CD4-positive, alpha-beta T cell treated with Interleukin-4 for 1 hour (primary cell): ENCODE measurements around the gene LCLAT1.

Source experiments
- DNase-seq, 2 donors: peaks; one replicate each; pipeline ENCODE4 v3.0.0-alpha.2; 2020 to 2022

LCLAT1 gene

GRCh38 chr2:30424231-30424630 is 22.8 kb upstream of the LCLAT1 start:
- no peak for DNase-seq

DNA sequence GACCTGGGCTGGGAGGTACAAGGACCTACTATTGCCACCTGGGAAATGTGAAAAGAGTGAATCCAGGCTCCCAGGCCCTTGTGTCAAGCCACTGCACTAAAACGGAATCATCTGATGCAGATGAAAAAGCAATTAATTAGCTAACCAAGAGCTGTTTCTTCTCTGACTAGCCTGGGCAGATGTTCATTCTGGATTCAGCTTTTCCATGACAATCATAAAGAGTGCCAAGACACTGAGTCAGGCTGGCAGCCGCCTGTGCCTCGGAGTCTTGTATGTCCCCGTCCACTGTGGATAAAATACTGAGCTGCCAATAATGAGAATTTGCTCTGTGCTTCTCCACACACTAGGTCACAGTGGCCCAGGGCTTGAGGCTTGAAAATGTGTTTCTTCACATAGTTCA is 21.7 kb upstream of the LCLAT1 start:
- DNase-seq: no peak

DNA sequence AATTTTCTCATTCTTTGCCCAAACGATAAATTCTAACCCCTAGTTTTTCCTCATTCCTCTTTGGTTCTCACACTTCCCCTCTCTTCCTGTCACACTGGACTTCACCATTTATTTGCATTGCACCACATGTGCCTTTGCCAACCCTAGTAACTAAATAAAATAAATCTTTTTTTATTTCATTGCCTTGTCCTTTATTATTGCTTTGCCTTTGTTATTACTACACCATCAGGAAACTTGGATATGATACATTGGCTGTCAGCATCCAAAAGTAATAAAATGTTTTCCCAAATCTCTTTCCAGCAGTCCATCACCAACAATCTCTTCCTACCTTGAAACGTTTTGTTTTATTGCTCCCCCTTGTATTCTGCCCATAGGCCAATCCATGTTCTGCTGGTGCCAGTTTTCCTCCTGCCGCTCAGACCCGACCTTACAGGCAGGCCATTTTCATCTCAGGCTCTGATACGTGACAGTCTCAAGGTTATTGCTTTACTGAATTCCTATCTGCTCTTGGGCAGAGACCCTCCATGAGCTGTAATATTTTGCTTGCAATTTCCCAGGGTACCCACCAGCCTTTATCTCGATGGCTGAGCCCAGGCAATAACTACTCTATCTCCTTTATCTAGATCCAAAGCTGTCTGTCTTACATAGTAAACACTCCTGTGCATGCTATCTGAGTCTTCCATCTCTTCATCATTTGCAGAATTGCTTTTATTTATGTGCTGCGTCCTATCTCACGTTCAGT is 19.3 kb upstream of the LCLAT1 start:
- no peak for DNase-seq

GRCh38 chr2:30428348-30428662 is 18.7 kb upstream of the LCLAT1 start:
- no peak for DNase-seq

DNA sequence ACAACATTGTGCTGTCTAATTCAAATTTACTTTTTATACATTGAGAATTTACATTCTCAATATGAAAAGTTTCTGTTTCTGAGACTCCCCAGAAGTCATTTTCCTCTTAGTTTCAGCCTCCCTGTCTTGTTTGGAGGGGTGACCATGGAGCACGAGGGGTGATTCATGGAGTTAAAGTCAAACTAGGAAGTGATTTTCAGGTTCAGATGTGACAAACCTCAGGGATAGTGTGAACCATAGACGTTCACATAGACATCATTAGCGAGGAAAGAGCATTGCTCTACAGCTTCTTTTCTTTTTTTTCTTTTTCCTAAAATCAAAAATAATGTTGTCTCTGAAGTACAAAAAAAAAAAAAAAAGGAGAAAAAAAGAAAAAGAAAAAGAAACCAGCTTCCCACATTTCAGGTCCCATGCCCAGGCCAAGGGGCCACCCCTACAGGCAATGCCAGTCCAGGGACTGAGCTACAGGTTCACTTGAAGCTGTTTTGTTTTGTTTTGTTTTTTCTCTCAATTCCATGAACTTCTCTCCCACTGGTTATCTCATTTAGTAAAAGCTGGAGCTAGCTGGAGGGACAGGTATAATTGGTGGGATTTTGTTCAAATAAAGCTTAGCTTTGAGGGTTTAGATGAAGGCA is 18.1 kb upstream of the LCLAT1 start:
- no peak for DNase-seq

GRCh38 chr2:30433541-30434299 is 13.3 kb upstream of the LCLAT1 start:
- DNase-seq: no peak

GRCh38 chr2:30434708-30435107 is 12.3 kb upstream of the LCLAT1 start:
- no peak for DNase-seq

DNA sequence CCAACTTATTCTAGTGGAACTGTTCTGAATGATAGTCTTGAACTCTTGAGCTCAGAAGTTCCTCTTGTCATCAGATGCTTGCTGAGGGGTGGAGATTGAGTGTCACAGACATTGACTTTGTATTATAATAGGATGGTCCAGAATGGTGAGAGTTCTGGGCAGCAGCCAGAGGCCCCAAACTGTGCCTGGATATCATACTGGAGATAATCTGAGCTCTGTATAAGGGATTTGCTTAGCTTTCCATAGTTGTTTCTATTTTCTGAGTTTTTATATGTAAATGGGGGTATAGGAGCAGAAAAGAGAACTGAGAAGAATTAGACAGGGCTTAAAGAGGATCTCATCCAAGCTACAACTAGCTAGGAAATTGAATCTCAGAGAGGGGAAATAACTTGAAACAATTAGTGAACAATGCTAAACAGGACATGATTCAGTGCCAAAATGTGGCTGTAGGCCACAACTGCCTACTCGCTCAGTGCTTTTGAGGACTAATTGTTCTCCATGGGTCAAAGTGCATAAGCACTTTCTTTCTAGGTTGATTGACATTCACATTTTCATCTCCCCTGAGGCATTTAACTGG is 10.1 kb upstream of the LCLAT1 start:
- DNase-seq: no peak

DNA sequence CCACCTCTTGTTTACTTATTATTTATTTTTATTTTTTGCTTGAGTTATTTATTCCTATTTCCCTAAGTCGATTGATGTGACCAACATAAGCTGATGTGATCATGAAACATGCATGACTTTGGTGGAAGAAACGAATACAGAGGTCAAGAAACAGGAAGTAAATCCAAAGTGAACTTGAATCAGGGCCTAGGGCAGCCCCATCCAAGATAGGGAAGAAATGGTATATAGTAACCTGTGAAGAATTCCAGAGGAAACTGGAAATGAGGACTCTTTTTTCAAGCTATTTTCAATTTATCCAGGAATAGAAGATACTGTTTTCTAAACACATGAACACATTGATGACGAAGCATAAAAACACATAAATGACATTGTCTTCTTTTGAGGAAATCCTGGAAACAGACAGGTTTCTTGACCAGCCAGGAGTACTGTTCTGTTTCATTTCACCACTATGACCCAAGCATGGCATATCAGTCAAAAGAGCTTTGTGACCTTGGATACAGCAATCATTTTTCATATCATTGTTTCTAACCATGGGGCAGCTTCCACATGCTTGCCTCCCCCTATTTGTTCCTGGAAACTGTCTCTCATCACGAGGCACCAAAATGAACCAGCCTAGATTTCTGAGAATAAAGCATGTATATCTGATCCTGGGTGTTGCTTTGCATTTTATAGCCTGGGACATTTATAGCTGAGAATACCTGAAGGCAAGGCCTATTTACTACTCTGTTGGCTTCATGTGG is 9.1 kb upstream of the LCLAT1 start:
- DNase-seq: no peak

DNA sequence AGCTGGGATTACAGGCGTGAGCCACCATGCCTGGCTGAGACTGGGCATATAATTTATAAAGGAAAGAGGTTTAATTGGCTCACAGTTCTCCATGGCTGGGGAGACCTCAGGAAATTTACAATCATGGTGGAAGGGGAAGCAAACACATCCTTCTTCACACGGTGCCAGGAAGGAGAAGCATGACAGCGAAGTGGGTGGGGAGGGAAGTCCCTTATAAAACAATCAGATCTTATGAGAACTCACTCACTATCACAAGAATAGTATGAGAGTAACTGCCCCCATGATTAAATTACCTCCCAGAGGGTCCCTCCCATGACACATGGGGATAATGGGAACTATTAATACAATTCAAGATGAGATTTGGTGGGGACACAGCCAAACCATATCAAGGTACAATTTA is 7.8 kb upstream of the LCLAT1 start:
- DNase-seq: no peak

DNA sequence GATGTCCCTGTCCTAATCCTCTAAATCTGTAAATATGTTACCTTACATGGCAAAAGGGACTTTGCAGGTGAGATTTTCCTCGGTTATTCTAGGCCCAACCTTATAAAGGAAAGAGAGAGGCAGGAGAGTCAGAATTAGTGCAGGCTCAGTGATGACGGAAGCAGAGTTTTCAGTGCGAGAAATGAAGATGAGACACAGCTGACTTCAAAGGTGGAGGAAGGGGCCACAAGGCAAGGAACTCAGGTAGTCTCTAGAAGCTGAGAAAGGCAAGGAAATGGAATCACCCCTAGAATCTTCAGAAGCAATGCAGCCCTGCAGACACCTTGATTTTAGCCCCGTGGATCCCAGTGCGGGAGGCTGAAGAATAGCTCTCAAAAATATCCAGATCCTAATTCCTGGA is 7.2 kb upstream of the LCLAT1 start:
- peak in 1 of 2 donors; percentile 32 for DNase-seq

GRCh38 chr2:30441023-30441422 is 6.0 kb upstream of the LCLAT1 start:
- DNase-seq: no peak

DNA sequence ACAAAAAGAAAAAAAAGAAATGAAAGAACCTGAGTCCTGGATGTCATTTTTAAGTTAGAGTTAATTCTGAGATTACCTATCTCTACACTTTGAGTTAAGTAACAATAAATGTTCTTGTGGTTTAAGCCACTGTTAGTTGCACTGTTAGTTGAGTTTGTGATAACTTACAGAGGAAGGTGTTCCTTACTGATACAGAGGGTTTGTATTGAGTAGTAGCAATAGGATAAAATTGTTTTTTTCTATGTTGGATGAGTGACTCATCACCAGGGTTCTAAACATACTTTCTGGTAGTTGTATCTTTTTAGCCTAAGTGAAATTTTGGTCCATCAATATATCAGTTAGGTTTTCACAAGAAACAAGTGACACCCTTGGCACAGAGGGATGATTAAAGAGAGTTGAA is 4.0 kb upstream of the LCLAT1 start:
- DNase-seq: no peak

- no peak for DNase-seq
Measured at GRCh38 chr2:30444273-30444672, 2.8 kb upstream of the LCLAT1 start.

DNA sequence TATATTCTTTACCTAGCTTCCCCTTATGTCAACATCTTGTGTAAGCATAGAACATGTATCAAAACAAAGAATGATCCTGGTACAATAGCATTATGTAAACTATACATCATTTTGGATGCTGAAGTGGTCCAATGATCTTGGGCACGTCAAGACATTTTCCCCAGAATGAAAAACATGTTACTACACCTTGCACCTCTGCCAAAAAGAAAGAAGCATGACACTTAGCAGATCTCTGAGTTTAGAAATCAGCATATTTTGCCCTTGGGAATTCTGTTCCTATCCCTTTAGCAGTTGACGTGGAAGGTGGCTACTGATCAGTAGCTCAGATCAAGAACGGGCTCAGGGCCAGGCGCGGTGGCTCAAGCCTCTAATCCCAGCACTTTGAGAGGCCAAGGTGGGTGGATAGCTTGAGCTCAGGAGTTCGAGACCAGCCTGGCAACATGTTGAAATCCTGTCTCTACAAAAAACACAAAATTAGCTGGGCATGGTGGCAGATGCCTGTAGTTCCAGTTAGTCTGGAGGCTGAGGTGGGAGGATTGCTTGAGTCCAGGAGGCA is 1.7 kb upstream of the LCLAT1 start:
- DNase-seq: no peak

DNA sequence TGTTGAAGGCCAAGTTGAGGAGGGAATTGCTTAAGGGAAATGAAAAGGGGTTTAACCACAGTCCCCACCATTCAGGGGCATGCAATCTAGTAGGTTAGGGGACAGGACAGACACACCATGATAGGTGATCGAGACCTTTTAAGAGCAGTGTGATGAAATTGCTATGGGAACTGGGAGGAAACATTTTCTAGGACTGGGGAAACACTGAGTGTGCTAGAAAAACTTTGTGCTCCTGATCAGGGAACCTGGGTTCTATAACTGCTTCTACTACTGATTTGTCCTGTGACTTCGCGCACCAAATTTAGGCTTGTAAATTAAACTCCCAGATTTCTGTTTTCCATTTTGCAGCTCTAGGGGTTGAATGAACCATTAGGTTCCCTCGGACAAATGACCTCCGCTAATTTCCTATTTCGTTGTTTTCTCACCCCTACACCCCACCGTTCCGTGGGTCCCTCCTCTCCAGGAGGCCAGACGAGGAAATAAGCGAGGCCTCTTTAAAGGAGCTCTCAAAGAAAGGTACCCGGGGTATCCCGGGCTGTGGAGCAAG is 371 bp upstream of the LCLAT1 start:
- peak in 1 of 2 donors; percentile 41 for DNase-seq

DNA sequence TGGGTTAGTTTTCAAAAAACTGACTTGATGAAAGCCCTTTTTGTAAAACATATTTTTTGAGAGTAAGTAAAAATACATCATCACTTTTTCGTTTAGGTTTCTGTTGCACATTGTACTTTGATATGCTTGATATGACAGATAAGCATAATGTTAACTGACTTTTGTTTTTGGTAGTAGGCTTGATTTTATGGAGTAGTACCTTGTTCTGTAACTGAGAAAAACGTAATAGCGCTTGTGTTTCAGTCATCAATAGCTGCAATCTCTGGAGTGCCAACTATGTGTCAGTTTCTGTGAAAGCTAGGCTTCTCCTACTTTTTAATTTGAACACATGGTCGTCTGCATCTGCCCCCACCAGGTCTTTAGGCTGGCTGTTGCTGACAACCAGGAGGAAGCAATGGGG is 1.3 kb downstream of the LCLAT1 start:
- no peak for DNase-seq

DNA sequence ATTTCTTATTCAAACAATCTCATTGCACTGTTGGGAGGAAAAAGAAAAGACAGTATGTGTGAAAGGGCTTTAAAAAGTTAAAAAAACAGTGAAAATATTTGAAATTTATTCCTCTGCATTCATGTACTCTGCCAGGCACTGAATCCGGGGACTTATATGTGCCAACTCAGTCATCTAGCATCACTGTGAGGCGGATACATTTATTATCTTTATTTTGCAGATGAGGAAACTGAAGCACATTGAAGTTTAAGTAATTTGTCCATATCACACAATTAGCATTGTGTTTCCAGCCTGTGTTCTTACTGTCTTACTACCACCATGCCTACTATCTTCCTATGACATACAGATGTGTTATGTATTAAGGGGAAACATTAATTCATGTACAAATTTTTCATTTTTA is 1.8 kb downstream of the LCLAT1 start:
- no peak for DNase-seq

DNA sequence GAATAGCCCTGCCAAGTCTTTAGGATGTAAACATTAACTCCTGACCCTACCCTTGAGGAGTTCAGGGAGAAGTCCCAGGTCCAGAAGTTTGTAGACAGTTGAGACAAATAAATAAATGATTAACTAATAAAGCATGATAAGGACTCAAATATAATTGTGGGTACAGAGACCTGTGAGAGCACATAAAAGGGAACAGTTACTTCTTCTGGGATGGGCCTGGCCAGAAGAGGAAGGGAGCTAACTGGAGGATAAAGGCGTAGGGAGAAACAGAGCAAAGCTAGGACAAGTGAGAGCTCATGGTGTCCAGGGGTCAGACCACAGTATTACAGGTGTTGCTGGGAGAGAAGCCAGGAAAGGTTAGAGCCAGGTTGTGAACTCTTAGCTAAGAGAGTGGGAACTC is 3.0 kb downstream of the LCLAT1 start:
- no peak for DNase-seq

DNA sequence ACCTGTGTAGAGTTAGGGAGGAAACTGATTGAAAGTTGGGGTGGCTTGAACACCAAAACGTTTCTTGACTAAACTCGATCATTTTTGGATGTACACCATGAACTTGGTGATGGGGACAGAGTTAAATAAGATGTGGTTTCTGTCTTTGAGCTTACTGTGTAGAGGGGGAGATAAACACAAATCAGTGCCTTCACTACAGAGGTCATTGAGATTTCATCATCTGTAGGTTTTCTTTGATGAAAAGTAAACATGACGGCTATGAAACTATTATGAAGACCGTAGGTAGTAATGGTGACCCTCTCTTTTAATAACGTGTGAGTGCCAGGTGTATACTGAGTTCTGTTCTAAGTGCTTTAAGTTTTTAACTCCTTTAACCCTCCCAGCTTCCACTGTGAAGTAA is 6.5 kb downstream of the LCLAT1 start:
- DNase-seq: no peak

DNA sequence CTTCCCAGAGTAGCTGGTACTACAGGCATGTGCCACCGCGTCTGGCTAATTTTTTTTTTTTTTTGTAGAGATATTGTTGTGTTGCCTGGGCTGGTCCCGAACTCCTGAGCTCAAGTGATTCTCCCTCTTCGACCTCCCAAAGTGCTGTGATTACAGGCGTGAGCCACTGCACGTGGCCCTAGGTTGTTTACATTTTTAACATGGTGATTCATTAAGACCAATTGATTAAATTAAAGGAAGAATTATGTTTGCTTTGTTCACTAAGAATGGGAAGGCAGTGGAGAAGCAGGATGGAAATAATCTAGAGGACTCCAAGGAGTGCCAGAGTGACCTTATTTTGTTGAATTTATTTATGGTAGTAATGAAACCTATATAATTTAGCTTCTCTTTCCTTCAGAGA is 7.5 kb downstream of the LCLAT1 start:
- no peak for DNase-seq

- no peak for DNase-seq
Measured at GRCh38 chr2:30455114-30455738, 8.2 kb downstream of the LCLAT1 start.
